ENCODE results near the gene SUCLA2. TPM values are rescaled to one million over a fixed set of nuclear protein-coding genes. Genes with fewer than 3 reads are reported as not detected.

SUCLA2 gene
- total and polyA plus RNA-seq, 2 of the 8 experiments (the other 6 are each of a cell fraction or from before 2014, with no cell fraction given): 23.5 to 78.8 TPM

- H2BK20ac ChIP-seq (ENCODE audit: low read length): no peak overlapping the region
- no peaks in the 10 kb centered on the region for H4K20me1 ChIP-seq (replicated peaks in 1 of 2; ENCODE audit: control insufficient read depth in 1 of 2, insufficient read depth in 2 of 2, low read length in 2 of 2)
- H3K56ac ChIP-seq (replicated peaks; ENCODE audit: insufficient read length, low read depth, low read length): no peak overlapping the region
- H2BK120ac ChIP-seq (replicated peaks; ENCODE audit: low read depth, low read length): no peak overlapping the region
- H3K9ac ChIP-seq (replicated peaks in 1 of 4; ENCODE audit: extremely low read depth in 1 of 4, low read depth in 3 of 4, low read length in 3 of 4): no peak overlapping the region
- ChIA-PET POLR2A (ENCODE audit: partially characterized antibody) (no interaction called here), CTCF (ENCODE audit: partially characterized antibody) (interaction anchor here (0.5 kb wide), 1 partner anchor 225 kb away, joined by 3 read pairs; no protein-coding TSS in a partner anchor)
- H2AK5ac ChIP-seq (ENCODE audit: low read depth, low read length): no peak overlapping the region
- FAIRE-seq (no peak), DNase-seq (ENCODE audit: low read depth in 1 of 2, low spot score in 2 of 2) (no peak)
- H4K5ac ChIP-seq (ENCODE audit: insufficient read length, low read depth, low read length): no peak overlapping the region
- H4K8ac ChIP-seq (ENCODE audit: extremely low read depth, insufficient read depth, low read length): no peak overlapping the region
- no peaks in the 10 kb centered on the region for H3K23me2 ChIP-seq (ENCODE audit: low read depth, low read length)
- H3K4ac ChIP-seq (replicated peaks; ENCODE audit: insufficient read length, low read depth, low read length): no peak overlapping the region
- H3K9me3 ChIP-seq (ENCODE audit: insufficient read depth in 2 of 2, low read depth in 1 of 2, low read length in 1 of 2): no peaks in the 10 kb centered on the region
- H3K18ac ChIP-seq (ENCODE audit: extremely low read depth, low read length): no peak overlapping the region
- H2BK12ac ChIP-seq (ENCODE audit: low read depth, low read length): no peak overlapping the region
- H3K79me1 ChIP-seq (ENCODE audit: low read depth, low read length): no peaks in the 10 kb centered on the region
- no peak overlapping the region for H3K14ac ChIP-seq (ENCODE audit: insufficient read length)
- no peak overlapping the region for H2AFZ ChIP-seq (ENCODE audit: low read length)
- H3K27ac ChIP-seq (ENCODE audit: low read depth, low read length): no peak overlapping the region
- H2BK5ac ChIP-seq (ENCODE audit: low read depth, low read length): no peak overlapping the region
- no peaks in the 10 kb centered on the region for H3K27me3 ChIP-seq (replicated peaks in 1 of 4; ENCODE audit: control insufficient read depth in 3 of 4, extremely low read depth in 1 of 4, insufficient read depth in 3 of 4, low read length in 3 of 4)
- H3K4me2 ChIP-seq (ENCODE audit: insufficient read depth in 1 of 2, low read depth in 2 of 2, low read length in 2 of 2): no peak overlapping the region
- H3K4me1 ChIP-seq (replicated peaks in 1 of 4; ENCODE audit: control insufficient read depth in 3 of 4, insufficient read depth in 4 of 4, low read length in 3 of 4): peaks cover 0 to 4% (median 0%) of the 10 kb centered on the region in 4 experiments; a peak in 1 of 7 replicates
- no peaks in the 10 kb centered on the region for H3K79me2 ChIP-seq (ENCODE audit: control insufficient read depth in 1 of 2, insufficient read depth in 2 of 2, low read length in 2 of 2)
- TF ChIP-seq TEAD4 (IDR thresholded peaks at IDR 0.05; ENCODE audit: low read depth, low read length) (peak; percentile 85), MAX (IDR thresholded peaks at IDR 0.05) (no peak), SP1 (IDR thresholded peaks at IDR 0.05; ENCODE audit: low read depth, low read length) (0 out of 2 replicates have a peak, but pooled peaks have one; percentile 22)
- no peaks in the 10 kb centered on the region for H3K36me3 ChIP-seq (ENCODE audit: control insufficient read depth in 2 of 4, insufficient read depth in 4 of 4, low read length in 3 of 4)
- WGBS, 2 experiments (ENCODE audit: extremely low coverage in 1 of 2, insufficient coverage in 1 of 2, insufficient read length in 1 of 2, insufficient replicate concordance in 2 of 2, low coverage in 1 of 2, low lambda C conversion rate in 2 of 2, missing lambda C conversion rate in 1 of 2): 89% methylated on average over 2 of the region's 2 CpGs; no CpG with 5 or more reads in 1 of the 2 experiments
- no peak overlapping the region for H3K23ac ChIP-seq (ENCODE audit: insufficient read length)
- no peak overlapping the region for H3K4me3 ChIP-seq (ENCODE audit: extremely low read depth in 1 of 4, insufficient read depth in 2 of 4, low read depth in 3 of 4, low read length in 4 of 4)
- no peak overlapping the region for H2BK15ac ChIP-seq (ENCODE audit: low read length)
- no peak overlapping the region for H4K91ac ChIP-seq (replicated peaks; ENCODE audit: insufficient read length, low read length)
These were observed 103.5 kb downstream of the SUCLA2 start for GRCh38 chr13:47897411-47898050.
